Transverse colon (tissue), 4 donors: ENCODE results near the gene MAP4K1.

Source experiments
- EP300 ChIP-seq: sonication (generic); formaldehyde crosslinking; IDR thresholded peaks from one replicate; pipeline ENCODE4 v1.6.1; 2017; ENCODE audit warnings: antibody characterized with exemption, low read depth
- POLR2A ChIP-seq: fragments of 450-650 bp; IDR thresholded peaks from one replicate; pipeline ENCODE4 v1.6.1; 2016; ENCODE audit warnings: antibody characterized with exemption, mild to moderate bottlenecking, moderate library complexity
- POLR2AphosphoS5 ChIP-seq, 3 donors: sonication (generic); formaldehyde crosslinking; IDR thresholded peaks; one replicate each; pipeline ENCODE4 v1.6.1; 2016; ENCODE audit warnings: antibody characterized with exemption in 3 of 3
- TF ChIP-seq, protein P1 (sequence below), 5 experiments: fragments of 200-600 bp in 3 of 5; fragments of 450-650 bp in 2 of 5; sonication (generic) in 3 of 5; IDR thresholded peaks; 1 replicate in 2 of 5; 2 replicates in 3 of 5; pipeline ENCODE4 v1.5.1; 2016 to 2017; ENCODE audit warnings: antibody characterized with exemption in 5 of 5, inconsistent platforms in 3 of 5, mild to moderate bottlenecking in 2 of 5, moderate library complexity in 1 of 5

DNA sequence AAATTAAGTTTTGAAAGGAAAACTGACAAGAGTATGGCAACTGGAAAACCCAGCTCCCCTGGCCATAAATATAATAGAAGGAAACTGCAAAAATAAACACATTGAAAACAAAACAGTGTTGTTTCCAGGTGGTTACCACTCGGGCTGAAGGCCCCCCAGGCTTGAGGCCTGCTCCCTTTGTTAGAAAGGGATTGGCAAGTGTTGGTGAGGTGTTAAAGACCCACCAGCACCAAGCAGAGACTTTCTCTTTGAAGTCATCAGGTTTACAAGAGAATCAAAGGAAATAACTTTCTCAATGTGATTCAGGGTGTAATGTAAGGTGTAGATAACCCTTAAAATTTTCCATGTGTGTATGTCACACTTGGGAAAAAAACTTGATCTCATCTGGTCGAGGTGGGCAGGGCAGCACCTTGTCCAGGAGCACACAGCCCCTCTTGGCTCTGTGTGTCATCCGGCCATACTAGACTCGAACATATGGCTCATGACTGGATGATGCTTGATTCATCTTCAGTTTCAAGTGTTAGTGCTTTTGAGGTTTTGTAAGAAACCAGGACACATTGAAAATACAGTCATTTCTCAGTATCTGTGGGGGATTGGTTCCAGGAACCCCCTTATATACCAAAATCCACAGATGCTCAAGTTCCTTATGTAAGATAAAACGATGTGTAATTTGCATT lies 37.5 kb upstream of the MAP4K1 start:
- no peak for TF ChIP-seq POLR2A
- TF ChIP-seq, protein P1, sequence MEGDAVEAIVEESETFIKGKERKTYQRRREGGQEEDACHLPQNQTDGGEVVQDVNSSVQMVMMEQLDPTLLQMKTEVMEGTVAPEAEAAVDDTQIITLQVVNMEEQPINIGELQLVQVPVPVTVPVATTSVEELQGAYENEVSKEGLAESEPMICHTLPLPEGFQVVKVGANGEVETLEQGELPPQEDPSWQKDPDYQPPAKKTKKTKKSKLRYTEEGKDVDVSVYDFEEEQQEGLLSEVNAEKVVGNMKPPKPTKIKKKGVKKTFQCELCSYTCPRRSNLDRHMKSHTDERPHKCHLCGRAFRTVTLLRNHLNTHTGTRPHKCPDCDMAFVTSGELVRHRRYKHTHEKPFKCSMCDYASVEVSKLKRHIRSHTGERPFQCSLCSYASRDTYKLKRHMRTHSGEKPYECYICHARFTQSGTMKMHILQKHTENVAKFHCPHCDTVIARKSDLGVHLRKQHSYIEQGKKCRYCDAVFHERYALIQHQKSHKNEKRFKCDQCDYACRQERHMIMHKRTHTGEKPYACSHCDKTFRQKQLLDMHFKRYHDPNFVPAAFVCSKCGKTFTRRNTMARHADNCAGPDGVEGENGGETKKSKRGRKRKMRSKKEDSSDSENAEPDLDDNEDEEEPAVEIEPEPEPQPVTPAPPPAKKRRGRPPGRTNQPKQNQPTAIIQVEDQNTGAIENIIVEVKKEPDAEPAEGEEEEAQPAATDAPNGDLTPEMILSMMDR (IDR thresholded peaks at IDR 0.05): no peak
- peak in 1 of 3 donors; percentile 58 for TF ChIP-seq POLR2AphosphoS5 (IDR thresholded peaks at IDR 0.05)
- TF ChIP-seq EP300: no peak
